BE2C (cell line): ENCODE results near the gene WSB1.

Source experiments
- DNase-seq: peaks from one replicate; pipeline ENCODE4 v3.0.0-alpha.2; 2020
- H3K27me3 ChIP-seq: fragments of 250-450 bp; sonication (Bioruptor Pico); 2 replicates; pipeline ENCODE4 v1.5.1; 2020; ENCODE audit warnings: mild to moderate bottlenecking
- H3K36me3 ChIP-seq: fragments of 250-450 bp; sonication (Bioruptor Pico); 2 replicates; pipeline ENCODE4 v1.5.1; 2020; ENCODE audit warnings: mild to moderate bottlenecking
- H3K4me1 ChIP-seq: fragments of 250-450 bp; sonication (Bioruptor Pico); 2 replicates; pipeline ENCODE4 v1.5.1; 2020
- H3K4me3 ChIP-seq: 2 replicates; pipeline ENCODE4 v1.5.1; 2011; ENCODE audit warnings: low read depth, low read length
- H3K9me3 ChIP-seq: fragments of 250-450 bp; sonication (Bioruptor Pico); 2 replicates; pipeline ENCODE4 v1.5.1; 2020
- TF ChIP-seq, protein P1 (sequence below): IDR thresholded peaks from 2 replicates; pipeline ENCODE4 v1.5.1; 2012; ENCODE audit warnings: mild to moderate bottlenecking, low read depth, low read length

WSB1 gene

DNA sequence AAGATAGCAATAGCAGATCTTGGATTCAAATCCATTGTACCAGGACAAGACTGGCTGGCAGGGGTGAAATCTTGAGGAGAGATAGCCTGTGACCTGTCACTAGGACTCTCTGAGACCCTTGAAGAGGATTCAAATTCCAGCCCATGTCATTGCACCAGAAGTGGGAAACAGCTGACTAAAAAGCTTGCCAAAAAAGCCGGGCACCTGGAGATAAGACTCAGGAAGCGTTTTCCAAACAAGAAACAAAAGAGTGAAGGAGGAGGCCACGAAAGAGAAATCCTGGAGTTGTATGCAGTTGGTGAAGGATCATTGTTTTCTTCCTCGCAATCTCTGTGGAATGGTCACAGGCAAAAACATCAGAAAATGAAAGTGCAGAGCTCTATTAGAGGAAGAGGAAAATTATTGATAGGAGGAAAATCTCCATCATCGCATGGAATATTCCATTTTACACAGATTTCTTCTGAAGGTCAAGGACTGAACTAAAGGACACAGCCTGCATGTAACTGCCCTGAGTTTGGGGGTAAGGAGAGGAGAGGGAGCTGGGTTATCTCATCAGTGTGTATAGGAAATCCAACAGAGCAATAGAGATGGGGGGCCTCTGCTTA is 9.0 kb upstream of the WSB1 start:
- no peak for DNase-seq
- no peaks in the 10 kb centered on the region for H3K9me3 ChIP-seq
- TF ChIP-seq, protein P1, sequence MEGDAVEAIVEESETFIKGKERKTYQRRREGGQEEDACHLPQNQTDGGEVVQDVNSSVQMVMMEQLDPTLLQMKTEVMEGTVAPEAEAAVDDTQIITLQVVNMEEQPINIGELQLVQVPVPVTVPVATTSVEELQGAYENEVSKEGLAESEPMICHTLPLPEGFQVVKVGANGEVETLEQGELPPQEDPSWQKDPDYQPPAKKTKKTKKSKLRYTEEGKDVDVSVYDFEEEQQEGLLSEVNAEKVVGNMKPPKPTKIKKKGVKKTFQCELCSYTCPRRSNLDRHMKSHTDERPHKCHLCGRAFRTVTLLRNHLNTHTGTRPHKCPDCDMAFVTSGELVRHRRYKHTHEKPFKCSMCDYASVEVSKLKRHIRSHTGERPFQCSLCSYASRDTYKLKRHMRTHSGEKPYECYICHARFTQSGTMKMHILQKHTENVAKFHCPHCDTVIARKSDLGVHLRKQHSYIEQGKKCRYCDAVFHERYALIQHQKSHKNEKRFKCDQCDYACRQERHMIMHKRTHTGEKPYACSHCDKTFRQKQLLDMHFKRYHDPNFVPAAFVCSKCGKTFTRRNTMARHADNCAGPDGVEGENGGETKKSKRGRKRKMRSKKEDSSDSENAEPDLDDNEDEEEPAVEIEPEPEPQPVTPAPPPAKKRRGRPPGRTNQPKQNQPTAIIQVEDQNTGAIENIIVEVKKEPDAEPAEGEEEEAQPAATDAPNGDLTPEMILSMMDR, result no peak
- H3K4me3 ChIP-seq, result no peak overlapping the region
- H3K4me1 ChIP-seq, result no peaks in the 10 kb centered on the region
- H3K27me3 ChIP-seq, result no peaks in the 10 kb centered on the region
- H3K36me3 ChIP-seq, result no peaks in the 10 kb centered on the region

DNA sequence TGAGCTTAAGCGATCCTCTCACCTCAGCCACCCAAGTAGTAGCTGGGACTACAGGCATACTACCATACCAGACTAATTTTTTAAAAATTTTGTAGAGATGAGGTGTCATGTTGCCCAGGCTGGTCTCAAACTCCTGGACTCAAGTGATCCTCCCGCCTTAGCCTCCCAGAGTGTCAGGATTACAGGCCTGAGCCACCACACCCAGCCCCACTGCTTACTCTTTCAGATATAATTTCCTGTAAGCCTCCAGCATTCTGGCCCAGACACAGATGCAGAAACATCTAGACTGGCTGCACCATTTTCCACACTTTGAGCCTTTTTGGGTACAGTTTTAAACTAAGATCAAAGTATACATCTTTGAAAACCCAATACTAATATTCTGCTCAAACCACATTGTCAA is 8.4 kb upstream of the WSB1 start:
- TF ChIP-seq, protein P1, result no peak
- DNase-seq, result no peak
- H3K4me1 ChIP-seq, result no peaks in the 10 kb centered on the region
- no peaks in the 10 kb centered on the region for H3K9me3 ChIP-seq
- H3K27me3 ChIP-seq, result no peaks in the 10 kb centered on the region
- no peaks in the 10 kb centered on the region for H3K36me3 ChIP-seq
- H3K4me3 ChIP-seq, result no peak overlapping the region

DNA sequence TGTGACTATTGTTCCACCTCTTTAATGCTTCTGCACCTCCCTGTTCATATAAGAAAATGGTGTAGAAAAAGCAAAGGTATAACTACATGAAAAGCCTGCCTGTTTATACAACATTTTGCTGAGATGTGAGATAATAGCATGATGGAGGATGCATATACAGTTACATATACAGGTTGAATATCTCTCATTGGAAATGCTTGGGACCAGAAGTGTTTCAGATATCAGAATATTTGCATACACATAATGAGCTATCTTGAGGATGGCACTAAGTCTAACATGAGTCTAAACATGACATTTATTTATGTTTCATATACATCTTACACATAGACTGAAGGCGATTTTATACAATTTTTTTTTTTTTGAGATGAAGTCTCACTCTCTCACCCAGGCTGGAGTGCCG is 5.7 kb upstream of the WSB1 start:
- Histone ChIP-seq H3K36me3 (no peaks in the 10 kb centered on the region), H3K4me1 (no peaks in the 10 kb centered on the region), H3K4me3 (no peak overlapping the region), H3K9me3 (no peaks in the 10 kb centered on the region), H3K27me3 (no peaks in the 10 kb centered on the region)
- DNase-seq, result no peak
- TF ChIP-seq, protein P1, result no peak

DNA sequence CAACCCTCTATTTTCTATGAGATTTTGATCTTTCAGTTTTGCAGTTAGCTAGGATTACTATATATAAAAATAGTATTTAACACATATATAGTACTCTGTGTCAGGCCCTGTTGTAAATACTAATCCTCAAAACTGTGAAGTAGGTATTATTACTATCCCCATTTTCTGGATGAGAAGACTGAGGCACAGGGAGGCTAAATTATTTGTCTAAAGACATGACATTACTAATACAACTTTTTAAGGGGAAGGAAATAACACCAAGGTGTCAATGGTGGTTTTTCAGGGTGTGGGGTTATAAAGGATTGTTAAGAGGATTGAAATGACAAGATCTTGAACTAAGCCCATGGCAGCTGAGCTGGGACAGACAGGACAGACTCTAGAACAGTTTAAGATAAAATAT is 4.1 kb upstream of the WSB1 start:
- no peaks in the 10 kb centered on the region for H3K4me1 ChIP-seq
- TF ChIP-seq, protein P1, result no peak
- no peaks in the 10 kb centered on the region for H3K9me3 ChIP-seq
- H3K36me3 ChIP-seq, result no peaks in the 10 kb centered on the region
- no peak for DNase-seq
- no peak overlapping the region for H3K4me3 ChIP-seq
- no peaks in the 10 kb centered on the region for H3K27me3 ChIP-seq

DNA sequence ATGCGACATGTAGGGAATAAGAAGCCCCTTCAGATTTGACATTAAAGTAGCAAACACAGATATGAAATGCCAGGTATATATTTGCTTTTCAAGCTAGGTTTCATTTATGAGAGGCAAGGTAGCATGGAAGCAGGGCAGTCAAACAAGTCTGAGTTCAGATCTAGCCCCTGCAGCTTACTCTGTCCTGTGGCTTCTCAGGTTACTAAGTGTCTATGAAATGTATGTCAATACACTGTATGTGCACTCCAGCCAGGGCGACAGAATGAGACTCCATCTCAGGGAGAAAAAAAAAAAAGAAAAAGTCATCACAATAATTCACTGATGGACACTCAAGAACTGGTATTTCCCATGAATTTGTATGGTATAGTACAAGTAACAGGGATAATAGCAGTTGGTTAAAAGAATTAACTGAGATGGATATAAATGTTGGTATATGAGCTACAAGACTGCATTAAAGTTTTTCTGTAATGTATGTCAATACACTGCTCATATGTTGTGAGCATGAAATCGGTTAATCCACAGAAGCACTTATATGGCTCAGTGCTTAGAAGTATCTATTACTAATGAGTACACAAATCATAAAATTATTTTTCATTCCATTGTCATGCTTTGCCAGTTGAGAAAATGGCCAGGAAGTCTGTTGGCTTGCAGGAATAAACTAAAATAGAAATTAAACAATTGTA is 2.9 kb upstream of the WSB1 start:
- Histone ChIP-seq H3K36me3 (no peaks in the 10 kb centered on the region), H3K27me3 (no peaks in the 10 kb centered on the region), H3K4me3 (no peak overlapping the region), H3K9me3 (no peaks in the 10 kb centered on the region), H3K4me1 (no peaks in the 10 kb centered on the region)
- TF ChIP-seq, protein P1, result no peak
- DNase-seq, result no peak

DNA sequence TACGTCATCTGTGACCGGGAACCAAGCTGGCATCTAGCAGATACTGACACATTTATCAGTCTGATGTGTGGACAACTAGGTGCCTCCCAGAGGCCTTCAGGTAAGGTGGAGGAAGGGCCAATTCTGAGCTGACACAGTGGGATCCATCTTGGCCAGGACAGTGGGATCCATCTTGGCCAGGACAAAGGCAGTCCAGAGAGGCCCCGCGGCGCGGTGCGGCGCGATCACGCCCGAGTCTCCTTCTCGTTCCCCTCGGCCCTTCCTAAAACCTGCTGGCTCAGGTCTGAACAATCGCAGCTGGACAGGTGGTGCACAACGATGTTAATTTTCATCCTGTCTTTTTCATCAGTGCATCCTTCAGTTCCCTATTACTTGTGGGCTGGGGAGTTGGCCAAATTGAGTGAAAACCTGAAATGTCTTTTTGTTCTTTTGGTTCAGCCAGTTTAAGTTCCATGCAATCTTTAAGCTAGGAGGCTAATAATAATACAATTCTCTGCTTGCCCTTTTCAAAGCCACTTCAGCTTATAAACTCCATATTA is 486 bp upstream of the WSB1 start:
- Histone ChIP-seq H3K4me3 (no peak overlapping the region; the same call in 1 of the 2 replicates), H3K27me3 (no peaks in the 10 kb centered on the region), H3K36me3 (no peaks in the 10 kb centered on the region), H3K4me1 (no peaks in the 10 kb centered on the region), H3K9me3 (no peaks in the 10 kb centered on the region)
- DNase-seq, result no peak
- TF ChIP-seq, protein P1, result no peak
